Astrocyte of the hippocampus (primary cell): ENCODE results near the gene AP2M1.

Experiments used
- DNase-seq: peaks from one replicate; pipeline ENCODE4 v3.0.0; 2011; ENCODE audit warnings: low read depth, low spot score

The AP2M1 gene

DNA sequence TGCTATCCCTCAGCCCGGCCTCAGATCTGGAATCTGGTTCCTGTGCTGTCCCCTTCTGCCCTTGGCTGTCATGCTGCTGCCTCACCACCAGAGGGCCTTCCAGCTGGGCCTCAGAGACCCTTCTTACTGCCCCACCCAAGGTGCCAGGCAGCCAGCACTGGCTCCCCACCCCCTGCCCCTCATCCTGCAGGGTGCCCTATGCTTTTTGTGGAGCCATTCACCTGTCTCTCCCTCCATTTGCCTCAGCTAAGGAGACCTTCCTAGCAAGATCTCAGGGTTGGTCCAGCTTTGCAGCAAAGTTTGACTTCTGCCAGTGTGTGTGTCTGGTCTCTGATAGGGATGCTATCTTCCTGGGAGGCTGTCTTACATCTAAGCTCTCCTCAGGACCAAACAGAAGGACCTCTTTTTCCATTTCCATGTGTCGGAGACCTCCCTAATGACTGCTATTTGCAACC is 52.9 kb downstream of the AP2M1 start:
- peak; percentile 21 for DNase-seq

DNA sequence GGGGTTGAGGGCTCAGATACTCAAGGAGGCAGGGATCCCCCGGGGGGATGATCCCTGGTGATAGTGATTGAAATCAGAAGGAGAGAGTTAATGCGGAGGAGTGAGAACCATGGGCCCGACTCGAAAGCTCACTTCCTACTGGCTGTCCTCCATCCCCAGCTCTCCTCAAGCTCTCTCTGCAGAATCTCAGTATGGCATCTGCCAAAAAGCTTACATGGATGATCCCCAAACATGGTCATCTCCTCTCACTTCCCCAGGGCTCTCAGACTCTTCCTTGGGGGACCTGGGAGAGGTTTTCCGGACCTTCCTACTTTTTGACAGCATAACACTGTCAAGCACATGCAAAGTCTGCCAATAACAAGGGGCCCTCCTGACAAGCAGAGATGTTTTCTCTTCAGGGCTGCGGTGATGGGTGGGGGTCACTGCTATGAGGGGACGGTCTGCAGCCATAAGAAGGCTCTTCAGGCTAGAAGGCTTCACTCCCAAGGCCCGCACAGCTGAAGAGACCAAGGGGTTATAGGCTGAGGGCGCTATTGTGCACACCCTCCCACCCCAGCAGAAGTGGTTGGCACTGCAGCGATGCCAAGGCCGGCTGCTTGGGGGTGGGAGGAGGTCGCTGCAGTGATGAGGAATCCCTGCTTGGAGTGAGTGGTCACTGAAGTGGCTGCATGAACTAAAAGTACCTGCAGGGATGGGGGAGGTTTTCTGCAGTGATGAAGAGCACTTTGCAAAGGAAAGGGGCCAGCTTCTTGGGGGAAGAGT is 53.9 kb downstream of the AP2M1 start:
- DNase-seq: no peak

DNA sequence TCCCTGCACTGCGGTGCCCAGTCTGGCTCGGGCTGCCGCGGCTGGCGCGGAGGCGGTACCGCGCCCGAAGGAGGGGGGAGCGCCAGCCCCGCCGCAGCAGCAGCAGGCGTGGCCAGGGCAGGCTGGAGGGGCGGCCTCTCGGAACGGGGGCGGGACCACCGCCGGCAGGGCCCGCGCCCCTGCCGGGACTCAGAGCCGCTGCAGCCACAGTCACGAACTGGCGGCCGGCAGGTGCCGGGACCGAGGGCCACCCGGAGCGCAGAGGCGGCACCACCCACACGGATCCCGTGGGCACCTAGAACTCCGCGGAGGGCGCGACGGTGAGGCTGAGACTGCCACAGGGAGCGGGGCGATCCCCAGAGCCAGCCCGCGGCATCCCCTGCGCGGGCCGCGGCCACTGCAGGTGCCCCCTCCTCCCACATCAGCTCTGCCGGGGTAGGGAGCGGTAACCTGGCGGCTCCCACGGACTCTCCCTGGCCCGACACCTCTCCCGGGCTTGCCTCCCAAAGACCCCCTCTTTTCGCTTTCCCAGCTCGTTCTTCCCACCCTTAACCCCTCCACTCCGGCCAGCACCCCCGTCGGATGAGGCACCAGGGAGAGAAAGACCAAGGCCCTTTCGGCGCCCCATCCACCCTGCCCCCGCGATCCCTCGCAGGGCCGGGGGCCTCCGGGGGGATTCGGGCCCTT is 54.9 kb downstream of the AP2M1 start, which contains the start of gene VWA5B2:
Gene VWA5B2 (plus strand): TSS at position 192 of the 687 bp plus-strand sequence. CDS start 944 bp downstream, outside the sequence.
- peak; percentile 78 for DNase-seq

DNA sequence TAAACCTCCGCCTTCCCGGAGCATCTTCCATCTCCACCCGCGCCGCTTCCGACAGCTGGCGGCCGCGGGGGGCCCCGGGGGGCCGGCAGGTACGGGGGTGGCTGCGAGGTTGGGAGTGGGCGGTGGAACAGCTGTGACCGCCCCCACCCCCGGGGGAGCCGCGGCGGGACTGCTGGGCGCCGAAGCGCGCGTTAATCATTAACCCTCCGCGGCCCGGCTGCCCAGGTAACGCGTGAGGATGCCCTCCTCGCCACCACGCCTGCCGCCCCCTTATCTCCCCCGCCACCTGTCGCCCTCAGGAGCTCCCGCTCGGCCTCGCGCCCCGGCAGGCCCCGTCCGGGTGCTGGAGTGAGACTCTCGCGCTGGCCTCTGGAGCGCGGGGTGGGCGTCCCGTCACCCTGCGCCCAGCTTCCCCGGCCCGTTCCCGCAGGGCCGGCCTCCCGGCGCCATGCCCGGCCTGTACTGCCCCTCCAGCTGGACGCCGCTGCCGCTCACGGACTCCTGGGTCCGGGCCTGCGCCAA is 55.5 kb downstream of the AP2M1 start:
- peak; percentile 20 for DNase-seq

DNA sequence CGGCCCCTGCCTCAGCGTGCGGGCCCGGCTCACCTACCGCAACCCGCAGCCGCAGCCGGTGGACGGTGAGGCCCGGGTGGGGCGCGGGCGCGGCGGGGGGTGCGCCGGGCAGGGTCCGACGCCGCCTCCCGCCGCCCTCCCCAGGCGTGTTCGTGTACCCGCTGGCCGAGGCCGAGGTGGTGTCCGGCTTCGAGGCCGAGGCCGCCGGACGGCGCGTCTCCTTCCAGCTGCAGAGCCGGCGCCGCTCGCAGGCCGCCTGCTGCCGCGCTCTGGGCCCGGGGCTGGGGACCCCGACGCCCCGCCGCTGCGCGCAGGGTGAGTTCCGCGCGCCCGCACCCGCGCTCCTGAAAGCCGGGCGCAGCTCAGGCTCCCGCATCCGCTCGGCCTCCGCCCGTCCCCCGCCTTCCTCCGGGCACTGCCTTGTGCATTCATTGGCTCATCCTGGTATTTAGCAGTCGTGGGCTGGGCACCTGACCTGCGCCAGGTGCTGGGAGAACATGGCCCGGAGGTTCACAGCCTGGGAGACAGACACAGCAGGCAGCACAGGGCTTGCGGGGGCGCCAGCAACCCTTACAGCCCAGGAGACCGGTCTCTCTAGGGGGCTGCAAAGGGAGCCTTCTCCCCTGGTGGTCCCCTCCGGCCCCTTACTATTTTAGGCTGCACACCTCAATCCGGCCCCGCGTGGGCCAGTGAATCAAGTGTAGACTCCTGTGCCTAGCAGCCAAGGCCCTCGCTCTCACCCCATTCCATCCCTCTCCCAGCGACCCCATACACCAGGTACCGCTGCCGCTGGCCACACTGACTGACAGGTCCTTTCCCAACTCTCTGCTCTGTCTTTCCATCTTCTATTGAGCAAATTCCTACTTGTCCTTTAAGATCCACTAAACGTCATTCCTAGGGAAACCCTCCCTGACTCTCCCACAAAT is 56.2 kb downstream of the AP2M1 start:
- DNase-seq: peak; percentile 16

DNA sequence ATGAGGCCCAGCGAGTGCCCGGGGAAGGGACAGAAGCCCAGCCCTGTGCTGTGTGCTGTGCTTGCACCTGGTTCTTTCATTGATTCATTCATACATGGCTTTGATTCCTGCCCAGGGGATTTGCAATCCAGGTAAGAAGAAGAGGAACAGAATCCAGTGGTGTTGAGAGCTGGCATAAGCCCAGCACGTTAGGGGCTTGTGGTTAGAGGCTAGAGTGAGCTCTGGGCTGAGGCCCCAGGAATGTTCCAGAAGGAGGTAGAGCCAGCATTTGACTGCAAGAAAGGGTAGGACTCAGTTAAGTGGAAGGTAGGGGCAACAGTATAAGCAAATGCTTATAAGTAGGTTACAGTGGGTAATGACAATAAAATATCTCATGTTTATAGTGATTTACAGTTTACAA is 57.0 kb downstream of the AP2M1 start:
- peak; percentile 80 for DNase-seq

DNA sequence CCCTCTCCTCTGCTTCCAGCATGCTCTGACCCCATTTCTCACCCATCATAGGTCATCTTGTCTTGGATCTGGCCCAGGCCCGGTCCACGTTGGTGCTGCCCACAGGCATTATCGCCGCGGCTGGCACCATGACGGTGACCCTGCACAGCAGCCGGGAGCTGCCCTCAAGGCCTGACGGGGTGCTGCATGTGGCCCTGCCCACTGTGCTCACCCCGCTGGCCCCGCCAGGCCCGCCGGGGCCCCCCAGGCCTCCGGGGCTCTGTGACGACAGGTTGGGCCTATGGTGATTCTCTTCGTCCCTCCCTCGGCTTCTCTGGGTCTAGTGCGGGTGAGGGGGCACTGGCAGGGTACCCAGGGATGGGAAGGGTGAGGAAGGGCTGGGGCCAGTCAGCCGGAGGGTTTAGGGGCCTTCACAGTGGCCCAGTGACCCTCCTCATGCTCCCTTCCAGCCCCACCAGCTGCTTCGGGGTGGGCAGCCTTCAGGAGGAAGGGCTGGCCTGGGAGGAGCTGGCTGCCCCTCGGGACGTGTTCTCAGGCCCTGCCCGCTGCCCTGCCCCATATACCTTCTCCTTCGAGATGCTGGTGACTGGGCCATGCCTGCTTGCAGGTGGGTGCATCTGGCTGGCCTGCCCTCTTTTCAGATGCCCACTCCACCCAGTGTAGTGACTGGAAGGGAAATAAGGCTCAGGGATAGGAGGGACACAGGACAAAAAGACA is 58.6 kb downstream of the AP2M1 start:
- no peak for DNase-seq
